IMR-90 (cell line): ENCODE measurements around the gene RPP30. TPM values are rescaled to one million over a fixed set of nuclear protein-coding genes. Genes with fewer than 3 reads are reported as not detected.

Experiments used
- ATAC-seq: fragments of 200-7000 bp; cut with Tn5 transposase; 2 replicates; pipeline ENCODE4 v1.9.1; 2020; ENCODE audit warnings: low read depth, mild to moderate bottlenecking, moderate library complexity
- BruUV-seq: library from RNA; stranded (reverse); fragments of 400-500 nt; replicated peaks from 2 replicates; lab custom pipeline; 2021; lab: Mats Ljungman, UMichigan
- CTCF ChIA-PET: fragments of 300-600 bp; formaldehyde crosslinking; extraction: SDS; loops from one replicate; lab custom pipeline; 2021; ENCODE audit warnings: antibody characterized with exemption; lab: Yijun Ruan, JAX
- POLR2A ChIA-PET: fragments of 300-600 bp; sonication (Branson Sonifier 250); formaldehyde crosslinking; loops from one replicate; lab custom pipeline; 2022; ENCODE audit warnings: antibody characterized with exemption; ENCODE audit not compliant: unreplicated experiment; lab: Charles Lee
- DNase-seq: peaks from one replicate; pipeline ENCODE4 v3.0.0; 2013
- H2AFZ ChIP-seq: replicated peaks from 2 replicates; pipeline ENCODE3; 2013; ENCODE audit warnings: low read length, mild to moderate bottlenecking; ENCODE audit not compliant: poor library complexity
- H2AK5ac ChIP-seq: 2 replicates; pipeline ENCODE4 v1.6.1; 2013; ENCODE audit warnings: low read depth, low read length, inconsistent platforms
- H2AK9ac ChIP-seq: replicated peaks from 2 replicates; pipeline ENCODE3; 2013; ENCODE audit warnings: mild to moderate bottlenecking, low read depth, low read length, moderate library complexity; ENCODE audit not compliant: poor library complexity
- H2BK120ac ChIP-seq: 2 replicates; pipeline ENCODE4 v1.6.1; 2013; ENCODE audit warnings: low read depth, low read length, inconsistent platforms
- H2BK15ac ChIP-seq: 3 replicates; pipeline ENCODE4 v1.6.1; 2013; ENCODE audit warnings: low read depth, low read length, inconsistent platforms
- H2BK20ac ChIP-seq: 2 replicates; pipeline ENCODE4 v1.6.1; 2013; ENCODE audit warnings: low read depth, mild to moderate bottlenecking, inconsistent platforms, low read length, moderate library complexity
- H2BK5ac ChIP-seq: 2 replicates; pipeline ENCODE4 v1.6.1; 2013; ENCODE audit warnings: mild to moderate bottlenecking, low read depth, low read length, inconsistent platforms; ENCODE audit not compliant: poor library complexity, severe bottlenecking
- H3K14ac ChIP-seq: replicated peaks from 2 replicates; pipeline ENCODE4 v1.6.1; 2013; ENCODE audit warnings: low read depth, low read length, inconsistent platforms
- H3K18ac ChIP-seq: 2 replicates; pipeline ENCODE4 v1.6.1; 2013; ENCODE audit warnings: low read depth, low read length, control low read depth
- H3K23ac ChIP-seq: 2 replicates; pipeline ENCODE4 v1.6.1; 2013; ENCODE audit warnings: low read depth, low read length, inconsistent platforms
- H3K27ac ChIP-seq: 2 replicates; pipeline ENCODE4 v1.5.1; 2013; ENCODE audit warnings: mild to moderate bottlenecking, control low read depth, low read length; ENCODE audit not compliant: insufficient read depth
- H3K27me3 ChIP-seq: 2 replicates; pipeline ENCODE4 v1.6.1; 2013; ENCODE audit warnings: low read length; ENCODE audit not compliant: control insufficient read depth, insufficient read depth
- H3K36me3 ChIP-seq: 2 replicates; pipeline ENCODE4 v1.6.1; 2013; ENCODE audit warnings: low read length, mixed read lengths; ENCODE audit not compliant: control insufficient read depth, insufficient read depth
- H3K4ac ChIP-seq: 2 replicates; pipeline ENCODE4 v1.6.1; 2013; ENCODE audit warnings: low read depth, low read length, inconsistent platforms
- H3K4me1 ChIP-seq: 2 replicates; pipeline ENCODE4 v1.6.1; 2013; ENCODE audit warnings: low read length, mixed read lengths; ENCODE audit not compliant: control insufficient read depth, insufficient read depth
- H3K4me2 ChIP-seq: 2 replicates; pipeline ENCODE4 v1.6.1; 2013; ENCODE audit warnings: low read depth, mild to moderate bottlenecking, control low read depth, low read length, moderate library complexity
- H3K4me3 ChIP-seq: 2 replicates; pipeline ENCODE4 v1.5.1; 2013; ENCODE audit warnings: low read depth, mild to moderate bottlenecking, control low read depth, low read length, moderate library complexity; ENCODE audit not compliant: insufficient read depth
- H3K56ac ChIP-seq: 2 replicates; pipeline ENCODE4 v1.6.1; 2013; ENCODE audit warnings: low read length, inconsistent platforms; ENCODE audit not compliant: insufficient read depth; ENCODE audit errors: extremely low read depth
- H3K79me1 ChIP-seq, 2 experiments: 2 replicates each; pipeline ENCODE4 v1.6.1; 2013; ENCODE audit warnings: low read length in 2 of 2, inconsistent platforms in 1 of 2, low read depth in 1 of 2
- H3K9ac ChIP-seq: 2 replicates; pipeline ENCODE4 v1.6.1; 2013; ENCODE audit warnings: low read depth, low read length, control low read depth
- H3K9me1 ChIP-seq: 2 replicates; pipeline ENCODE4 v1.6.1; 2013; ENCODE audit warnings: low read length, inconsistent platforms; ENCODE audit not compliant: insufficient read depth
- H3K9me3 ChIP-seq: 2 replicates; pipeline ENCODE4 v1.6.1; 2013; ENCODE audit warnings: low read length; ENCODE audit not compliant: control insufficient read depth, insufficient read depth
- H4K20me1 ChIP-seq: 2 replicates; pipeline ENCODE4 v1.6.1; 2013; ENCODE audit warnings: low read length, inconsistent platforms; ENCODE audit not compliant: insufficient read depth
- H4K5ac ChIP-seq: 2 replicates; pipeline ENCODE4 v1.6.1; 2013; ENCODE audit warnings: mild to moderate bottlenecking, low read depth, low read length, control low read depth
- H4K8ac ChIP-seq, 2 experiments: 2 replicates each; pipeline ENCODE4 v1.6.1; 2013; ENCODE audit warnings: low read depth in 2 of 2, low read length in 2 of 2, control low read depth in 1 of 2, inconsistent platforms in 1 of 2
- H4K91ac ChIP-seq: 2 replicates; pipeline ENCODE4 v1.6.1; 2013; ENCODE audit warnings: low read depth, low read length, inconsistent platforms; ENCODE audit not compliant: insufficient read depth
- BHLHE40 ChIP-seq: fragments of 150-350 bp; IDR thresholded peaks from 2 replicates; pipeline ENCODE4 v1.6.1; 2016; ENCODE audit warnings: mild to moderate bottlenecking, low read depth, low read length
- CEBPB ChIP-seq: IDR thresholded peaks from 2 replicates; pipeline ENCODE4 v1.6.1; 2012; ENCODE audit warnings: low read depth, low read length, improper control_type of control experiment
- CHD1 ChIP-seq: IDR thresholded peaks from 2 replicates; pipeline ENCODE4 v1.6.1; 2012; ENCODE audit warnings: low read depth, low read length, improper control_type of control experiment
- FOS ChIP-seq: fragments of 150-350 bp; IDR thresholded peaks from 2 replicates; pipeline ENCODE4 v1.6.1; 2016; ENCODE audit warnings: low read depth, low read length
- MXI1 ChIP-seq: IDR thresholded peaks from 2 replicates; pipeline ENCODE4 v1.6.1; 2012; ENCODE audit warnings: low read depth, mild to moderate bottlenecking, low read length, moderate library complexity, borderline replicate concordance
- POLR2A ChIP-seq: IDR thresholded peaks from 2 replicates; pipeline ENCODE4 v1.6.1; 2012; ENCODE audit warnings: mild to moderate bottlenecking, low read depth, low read length
- RAD21 ChIP-seq: IDR thresholded peaks from 2 replicates; pipeline ENCODE4 v1.6.1; 2012; ENCODE audit warnings: low read length, improper control_type of control experiment
- RCOR1 ChIP-seq: IDR thresholded peaks from 2 replicates; pipeline ENCODE4 v1.6.1; 2012; ENCODE audit warnings: mild to moderate bottlenecking, low read length, improper control_type of control experiment; ENCODE audit not compliant: insufficient replicate concordance
- RFX5 ChIP-seq: IDR thresholded peaks from 2 replicates; pipeline ENCODE4 v1.8.0; 2012; ENCODE audit warnings: low read depth, mild to moderate bottlenecking, low read length, moderate library complexity
- SMC3 ChIP-seq: fragments of 150-350 bp; IDR thresholded peaks from 2 replicates; pipeline ENCODE4 v1.6.1; 2016; ENCODE audit warnings: low read depth, mild to moderate bottlenecking, antibody characterized with exemption, low read length, moderate library complexity
- WGBS, 2 experiments: methylation state at CpG; one replicate each; pipeline versions ENCODE4 v1.1.5 to v1.1.7; 2013; ENCODE audit warnings: missing lambda C conversion rate in 2 of 2; ENCODE audit not compliant: insufficient read length in 1 of 2; ENCODE audit errors: extremely low coverage in 2 of 2; 5-methylcytosine and 5-hydroxymethylcytosine counted together
- dilution Hi-C: fragments of 300-500 bp; cut with HindIII; formaldehyde crosslinking; loops from one replicate; pipeline ENCODE4 v1.14.3; 2018; ENCODE audit warnings: low sequenced_read_pairs; ENCODE audit not compliant: unreplicated experiment
- in situ Hi-C: fragments of 300-500 bp; cut with MboI; formaldehyde crosslinking; loops from 3 replicates; pipeline ENCODE4 v1.14.3; 2019; ENCODE audit warnings: low sequenced_read_pairs, inconsistent platforms, mixed read lengths
- intact Hi-C: fragments of 100-400 bp; cut with micrococcal nuclease; formaldehyde crosslinking; loops from 2 replicates; pipeline ENCODE4 v1.10.0; 2022
- polyA plus RNA-seq, 3 experiments: library from polyadenylated mRNA; depleted of rRNA; stranded (reverse); fragments of >200 nt; gene quantifications; 2 replicates each; pipeline ENCODE4 v1.2.3, GENCODE V29; 2012; ENCODE audit warnings: low replicate concordance in 1 of 3
- total RNA-seq: library from RNA; depleted of rRNA; stranded (reverse); fragments of >200 nt; gene quantifications from 2 replicates; pipeline ENCODE4 v1.2.3, GENCODE V29; 2012
- TF ChIP-seq, protein P1 (sequence below): fragments of 150-350 bp; IDR thresholded peaks from 2 replicates; pipeline ENCODE4 v1.6.1; 2017; ENCODE audit warnings: mild to moderate bottlenecking, antibody characterized with exemption, low read length, low read depth
- TF ChIP-seq, protein P2 (sequence below): conservative IDR thresholded peaks from 2 replicates; pipeline ENCODE4 v1.5.1; 2012; ENCODE audit warnings: mild to moderate bottlenecking, low read depth, low read length, improper control_type of control experiment
- TF ChIP-seq, protein P3 (sequence below): fragments of 150-350 bp; IDR thresholded peaks from 2 replicates; pipeline ENCODE4 v1.6.1; 2016; ENCODE audit warnings: low read depth, mild to moderate bottlenecking, low read length, moderate library complexity, borderline replicate concordance

Gene RPP30
- total and polyA plus RNA-seq, 2 of the 4 experiments (the other 2 are of a cell fraction), result 27.6 to 45.2 TPM

DNA sequence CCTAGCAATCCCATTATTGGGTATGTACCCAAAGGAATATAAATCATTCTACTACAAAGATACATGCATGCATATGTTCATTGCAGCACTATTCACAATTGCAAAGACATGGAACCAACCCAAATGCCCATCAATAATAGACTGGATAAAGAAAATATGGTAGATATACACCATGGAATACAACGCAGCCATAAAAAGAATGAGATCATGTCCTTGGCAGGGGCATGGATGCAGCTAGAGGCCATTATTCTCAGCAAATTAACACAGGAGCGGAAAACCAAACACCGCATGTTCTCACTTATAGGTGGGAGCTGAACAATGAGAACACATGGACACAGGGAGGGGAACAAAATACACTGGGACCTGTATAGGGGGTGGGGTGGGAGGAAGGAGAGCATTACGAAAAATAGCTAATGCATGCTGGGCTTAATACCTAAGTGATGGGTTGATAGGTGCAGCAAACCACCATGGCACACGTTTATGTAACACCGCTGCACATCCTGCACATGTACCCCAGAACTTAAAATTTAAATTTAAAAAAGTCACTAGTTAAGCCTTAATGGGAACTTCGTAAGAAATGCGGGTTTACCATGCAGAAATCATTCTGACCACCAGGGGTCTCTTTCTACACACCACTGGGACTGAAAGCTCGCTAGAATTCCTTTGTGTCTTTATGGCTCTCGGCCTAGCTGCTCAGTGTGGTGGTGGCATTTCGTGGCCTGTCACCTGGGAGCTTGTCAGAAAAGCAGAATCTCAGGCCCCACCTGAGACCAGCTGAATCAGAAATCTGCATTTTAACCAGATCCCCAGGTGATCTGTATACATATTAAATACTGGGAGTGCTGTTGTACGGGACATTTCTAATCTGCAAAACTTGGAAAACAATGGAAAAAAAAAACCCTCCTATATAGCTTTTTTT lies 39.6 kb downstream of the RPP30 start:
- WGBS, 2 experiments, result no CpG with 5 or more reads among the region's 12 CpGs
- H2BK20ac ChIP-seq, result peak overlapping the region; percentile 51
- H3K27ac ChIP-seq, result no peak overlapping the region
- in situ Hi-C loops (loop anchor here (5.0 to 25.0 kb wide), 2 partner anchors 336 to 1001 kb away; partner anchors contain the start of genes BTAF1 and FGFBP3), dilution Hi-C loops (no loop called here), intact Hi-C loops (loop anchor here (1.0 to 10.0 kb wide), 5 partner anchors 131 to 387 kb away; no protein-coding TSS in a partner anchor)
- H4K5ac ChIP-seq, result peak overlapping the region; percentile 81
- no peaks in the 10 kb centered on the region for H4K20me1 ChIP-seq
- H3K36me3 ChIP-seq, result no peaks in the 10 kb centered on the region; the same call in 1 of the 2 replicates
- H3K4ac ChIP-seq, result peak overlapping the region; percentile 7; the same call in 1 of the 2 replicates
- no peak overlapping the region for H2BK15ac ChIP-seq
- peak overlapping the region; percentile 34; the same call in 1 of the 2 replicates for H3K4me2 ChIP-seq
- H4K91ac ChIP-seq, result no peak overlapping the region
- H3K9ac ChIP-seq, result no peak overlapping the region; the same call in 1 of the 2 replicates
- H2BK120ac ChIP-seq, result peak overlapping the region; percentile 64
- no peaks in the 10 kb centered on the region for H3K27me3 ChIP-seq
- no TSS peak for BruUV-seq
- peak; percentile 74 for DNase-seq
- H3K23ac ChIP-seq, result no peak overlapping the region
- H3K9me3 ChIP-seq, result no peaks in the 10 kb centered on the region
- H3K14ac ChIP-seq, result no peak overlapping the region
- no peak overlapping the region for H2AK5ac ChIP-seq
- H2BK5ac ChIP-seq, result no peak overlapping the region
- no peak overlapping the region for H3K4me3 ChIP-seq
- ChIA-PET CTCF (interaction anchor here (0.5 to 1.6 kb wide), 25 partner anchors 9 to 1923 kb away, joined by 3 to 12 read pairs (median 4); partner anchors contain the start of gene ANKRD1), POLR2A (no interaction called here)
- peaks cover 1% of the 10 kb centered on the region; the same call in 1 of the 2 replicates for H3K4me1 ChIP-seq
- peak; percentile 96 for ATAC-seq
- H3K56ac ChIP-seq, result no peak overlapping the region; the same call in 1 of the 2 replicates
- H2AK9ac ChIP-seq, result no peak overlapping the region
- H2AFZ ChIP-seq, result peak overlapping the region; percentile 74
- no peaks in the 10 kb centered on the region for H3K79me1 ChIP-seq
- peak overlapping the region in 1 of 2 experiments; percentile 16; a peak in 1 of 4 replicates for H4K8ac ChIP-seq
- H3K18ac ChIP-seq, result 0 out of 2 replicates have a peak overlapping the region, but pooled peaks have one; percentile 42
- no peaks in the 10 kb centered on the region for H3K9me1 ChIP-seq
- TF ChIP-seq, protein P1, sequence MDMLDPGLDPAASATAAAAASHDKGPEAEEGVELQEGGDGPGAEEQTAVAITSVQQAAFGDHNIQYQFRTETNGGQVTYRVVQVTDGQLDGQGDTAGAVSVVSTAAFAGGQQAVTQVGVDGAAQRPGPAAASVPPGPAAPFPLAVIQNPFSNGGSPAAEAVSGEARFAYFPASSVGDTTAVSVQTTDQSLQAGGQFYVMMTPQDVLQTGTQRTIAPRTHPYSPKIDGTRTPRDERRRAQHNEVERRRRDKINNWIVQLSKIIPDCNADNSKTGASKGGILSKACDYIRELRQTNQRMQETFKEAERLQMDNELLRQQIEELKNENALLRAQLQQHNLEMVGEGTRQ, result no peak
- TF ChIP-seq MXI1 (no peak), RAD21 (peak; percentile 91), RFX5 (no peak), POLR2A (peak; percentile 39; the same call in 1 of the 2 replicates), CHD1 (no peak), RCOR1 (no peak), SMC3 (peak; percentile 95), FOS (no peak), BHLHE40 (no peak), CEBPB (no peak)
- TF ChIP-seq, protein P2, sequence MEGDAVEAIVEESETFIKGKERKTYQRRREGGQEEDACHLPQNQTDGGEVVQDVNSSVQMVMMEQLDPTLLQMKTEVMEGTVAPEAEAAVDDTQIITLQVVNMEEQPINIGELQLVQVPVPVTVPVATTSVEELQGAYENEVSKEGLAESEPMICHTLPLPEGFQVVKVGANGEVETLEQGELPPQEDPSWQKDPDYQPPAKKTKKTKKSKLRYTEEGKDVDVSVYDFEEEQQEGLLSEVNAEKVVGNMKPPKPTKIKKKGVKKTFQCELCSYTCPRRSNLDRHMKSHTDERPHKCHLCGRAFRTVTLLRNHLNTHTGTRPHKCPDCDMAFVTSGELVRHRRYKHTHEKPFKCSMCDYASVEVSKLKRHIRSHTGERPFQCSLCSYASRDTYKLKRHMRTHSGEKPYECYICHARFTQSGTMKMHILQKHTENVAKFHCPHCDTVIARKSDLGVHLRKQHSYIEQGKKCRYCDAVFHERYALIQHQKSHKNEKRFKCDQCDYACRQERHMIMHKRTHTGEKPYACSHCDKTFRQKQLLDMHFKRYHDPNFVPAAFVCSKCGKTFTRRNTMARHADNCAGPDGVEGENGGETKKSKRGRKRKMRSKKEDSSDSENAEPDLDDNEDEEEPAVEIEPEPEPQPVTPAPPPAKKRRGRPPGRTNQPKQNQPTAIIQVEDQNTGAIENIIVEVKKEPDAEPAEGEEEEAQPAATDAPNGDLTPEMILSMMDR, result peak; percentile 87
- TF ChIP-seq, protein P3, sequence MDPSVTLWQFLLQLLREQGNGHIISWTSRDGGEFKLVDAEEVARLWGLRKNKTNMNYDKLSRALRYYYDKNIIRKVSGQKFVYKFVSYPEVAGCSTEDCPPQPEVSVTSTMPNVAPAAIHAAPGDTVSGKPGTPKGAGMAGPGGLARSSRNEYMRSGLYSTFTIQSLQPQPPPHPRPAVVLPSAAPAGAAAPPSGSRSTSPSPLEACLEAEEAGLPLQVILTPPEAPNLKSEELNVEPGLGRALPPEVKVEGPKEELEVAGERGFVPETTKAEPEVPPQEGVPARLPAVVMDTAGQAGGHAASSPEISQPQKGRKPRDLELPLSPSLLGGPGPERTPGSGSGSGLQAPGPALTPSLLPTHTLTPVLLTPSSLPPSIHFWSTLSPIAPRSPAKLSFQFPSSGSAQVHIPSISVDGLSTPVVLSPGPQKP, result no peak
